Measurements from ENCODE around the gene DCTPP1. TPM values are rescaled to one million over a fixed set of nuclear protein-coding genes. Genes with fewer than 3 reads are reported as not detected.
A peak's percentile ranks its signal among the peaks of the same experiment; 100 is the strongest.

The DCTPP1 gene
- total RNA-seq, 4 donors from 2014 or later = 7.4 to 28.6 (median 22.7) TPM

GRCh38 chr16:30409125-30410060 lies 20.4 kb downstream of the DCTPP1 start:
- Histone ChIP-seq H3K4me3 (no peak overlapping the region), H3K27me3 (no peaks in the 10 kb centered on the region), H3K36me3 (peaks cover 0 to 21% (median 0%) of the 10 kb centered on the region in 3 donors), H3K4me1 (peaks cover 14 to 39% (median 26%) of the 10 kb centered on the region in 3 donors), H3K27ac (peak overlapping the region in 3 of 4 donors; percentile 34 to 52 (median 43)), H3K9me3 (no peaks in the 10 kb centered on the region)
- TF ChIP-seq CTCF (IDR thresholded peaks at IDR 0.05) (peak; percentile 81 to 94 (median 92)), POLR2A (IDR thresholded peaks at IDR 0.05) (peak in 1 of 4 donors; percentile 27)
- DNase-seq = no peak
- WGBS, 2 donors = 38 to 42% methylated on average over 11 to 13 of the region's 15 CpGs
- intact Hi-C loops (cut with DNase I) = no loop called here

DNA sequence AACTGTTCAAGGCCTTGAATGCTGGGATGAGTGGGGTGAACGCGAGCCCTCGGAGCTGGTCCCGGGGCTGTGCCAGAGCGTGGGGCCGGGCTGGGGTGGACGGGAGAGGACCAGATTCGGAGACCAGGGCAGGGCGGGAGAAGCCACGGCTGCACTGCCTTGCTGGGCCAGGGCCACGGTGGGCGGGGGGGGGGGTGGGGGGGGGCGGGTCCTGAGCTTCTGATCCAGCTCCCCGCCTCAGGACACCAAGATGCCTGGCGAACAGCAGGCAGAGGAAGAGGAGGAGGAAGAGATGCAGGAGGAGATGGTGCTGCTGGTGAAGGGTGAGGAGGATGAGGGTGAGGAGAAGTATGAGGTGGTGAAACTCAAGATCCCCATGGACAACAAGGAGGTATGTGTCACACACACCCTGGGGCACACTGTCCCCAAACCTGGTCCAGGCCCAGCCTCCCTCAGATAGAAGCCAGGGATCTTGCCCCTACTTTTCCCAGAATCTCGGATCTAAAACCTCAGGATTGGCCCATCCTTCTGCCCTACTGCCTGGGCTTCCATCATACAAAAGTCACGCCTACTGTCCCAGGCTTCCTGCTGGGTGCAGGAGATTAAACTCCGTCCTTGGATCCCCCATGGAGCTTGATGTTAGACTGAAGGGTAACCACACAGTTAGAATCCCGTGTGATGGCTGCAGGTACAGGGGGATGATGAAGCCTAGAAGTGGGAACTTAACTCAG lies 21.9 kb downstream of the DCTPP1 start:
- no peak for DNase-seq
- WGBS, 2 donors = 11% methylated on average over 4 to 10 of the region's 19 CpGs

DNA sequence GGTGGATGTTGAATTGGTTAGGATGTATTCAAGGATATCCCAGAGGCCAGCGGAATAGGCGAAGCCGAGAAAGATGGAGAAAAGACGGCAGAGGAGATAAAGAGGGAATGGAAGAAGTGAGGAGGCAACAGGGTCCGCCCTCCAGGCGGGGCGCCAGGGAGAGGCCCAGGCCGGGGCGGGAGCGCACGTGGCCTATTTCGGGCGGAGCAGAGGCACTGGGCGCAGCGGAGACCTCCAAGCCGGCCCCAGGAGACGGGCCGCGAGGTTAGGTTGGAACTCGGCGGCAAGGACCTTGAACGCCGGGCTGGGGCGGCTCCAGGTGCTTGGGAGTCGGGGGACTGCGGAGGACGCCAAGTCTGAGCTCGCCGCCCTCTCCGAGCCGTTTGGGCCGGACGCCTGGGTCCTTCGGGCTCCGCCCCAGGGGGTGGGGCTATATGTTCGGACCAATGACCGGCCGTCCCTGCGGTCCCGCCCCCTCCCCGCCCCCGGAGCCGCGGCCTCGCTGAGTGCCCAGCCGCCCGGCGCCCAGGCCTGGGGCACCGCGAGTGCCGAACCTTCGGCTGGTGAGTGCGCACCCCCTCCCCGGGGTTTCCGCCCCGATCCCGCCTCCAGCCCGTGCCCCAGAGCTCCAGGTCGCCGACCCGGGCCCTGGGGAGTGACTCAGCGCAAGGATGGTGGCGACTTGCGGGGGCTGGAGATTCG lies 22.6 kb downstream of the DCTPP1 start, which contains the start of gene ZNF771:
ZNF771 (plus strand) TSS at position 505 of the 702 bp plus-strand sequence. CDS start 448 bp downstream, outside the sequence.
- H3K27ac ChIP-seq = peak within 1 kb of the TSS; percentile 85 to 95 (median 89)
- no peaks in the 10 kb centered on the region for H3K27me3 ChIP-seq
- peaks cover 14 to 32% (median 26%) of the 10 kb centered on the region in 3 donors for H3K4me1 ChIP-seq
- H3K4me3 ChIP-seq = peak within 1 kb of the TSS; percentile 63 to 90 (median 68)
- peak in 2 of 6 experiments; percentile 6 to 19 for TF ChIP-seq CTCF (IDR thresholded peaks at IDR 0.05)
- peak in 2 of 4 donors; percentile 54 to 62 for TF ChIP-seq POLR2A (IDR thresholded peaks at IDR 0.05)
- intact Hi-C loops (cut with DNase I) = no loop called here
- H3K36me3 ChIP-seq = peaks cover 0 to 11% (median 0%) of the 10 kb centered on the region in 3 donors
- no peaks in the 10 kb centered on the region for H3K9me3 ChIP-seq
- peak; percentile 51 for DNase-seq
- 0 to 1% methylated on average over 17 to 22 of the region's 65 CpGs for WGBS, 2 donors

More for the DNA sequence above, 21.9 kb downstream of the DCTPP1 start:
- TF ChIP-seq CTCF (IDR thresholded peaks at IDR 0.05) (no peak), POLR2A (IDR thresholded peaks at IDR 0.05) (no peak)
- Histone ChIP-seq H3K27me3 (no peaks in the 10 kb centered on the region), H3K4me3 (peak overlapping the region; percentile 63 to 90 (median 68)), H3K36me3 (peaks cover 0 to 13% (median 0%) of the 10 kb centered on the region in 3 donors), H3K4me1 (peaks cover 14 to 32% (median 26%) of the 10 kb centered on the region in 3 donors), H3K27ac (peak overlapping the region; percentile 85 to 95 (median 89)), H3K9me3 (no peaks in the 10 kb centered on the region)
- intact Hi-C loops (cut with DNase I) = no loop called here

DNA sequence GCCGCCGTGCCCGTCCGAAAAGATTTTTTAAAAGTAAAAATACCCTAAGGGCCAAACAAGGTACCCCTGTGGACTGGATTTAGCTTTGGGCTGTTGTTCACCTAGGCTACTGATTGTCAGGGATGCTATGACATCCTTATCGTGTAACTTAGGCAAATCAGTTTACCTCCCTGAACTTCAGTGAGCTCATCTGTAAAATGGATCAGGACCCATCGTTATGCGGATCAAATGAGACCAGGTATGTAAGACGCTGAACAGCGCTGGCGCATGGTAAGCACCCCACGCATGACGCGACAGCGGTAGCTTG lies 23.1 kb downstream of the DCTPP1 start:
- Histone ChIP-seq H3K27me3 (no peaks in the 10 kb centered on the region), H3K9me3 (no peaks in the 10 kb centered on the region), H3K4me3 (peak overlapping the region; percentile 63 to 90 (median 68)), H3K27ac (peak overlapping the region; percentile 85 to 95 (median 89)), H3K36me3 (peaks cover 0 to 6% (median 0%) of the 10 kb centered on the region in 3 donors), H3K4me1 (peaks cover 14 to 32% (median 26%) of the 10 kb centered on the region in 3 donors)
- no peak for TF ChIP-seq CTCF (IDR thresholded peaks at IDR 0.05)
- TF ChIP-seq POLR2A (IDR thresholded peaks at IDR 0.05) = no peak
- no peak for DNase-seq
- 13 to 23% methylated on average over 14 of the region's 14 CpGs for WGBS, 2 donors
- intact Hi-C loops (cut with DNase I) = no loop called here
